HPDE6-E6E7 (cell line): Measurements from ENCODE around the gene ADAMTSL3.
"Not testable (repeated sequence)": the region's sequence is repeated elsewhere in the genome, so short reads cannot be mapped to it uniquely, and the experiment has no call there.

Experiments
- DNase-seq: peaks from one replicate; pipeline ENCODE4 v3.0.0; 2011; ENCODE audit warnings: missing footprints; ENCODE audit errors: extremely low spot score

Gene ADAMTSL3

GRCh38 chr15:83753872-83754493 lies 100.1 kb downstream of the ADAMTSL3 start:
- no peak for DNase-seq

GRCh38 chr15:83757291-83757690 lies 103.4 kb downstream of the ADAMTSL3 start:
- DNase-seq: not testable (repeated sequence)

GRCh38 chr15:83762367-83762766 lies 108.4 kb downstream of the ADAMTSL3 start:
- no peak for DNase-seq

- DNase-seq: no peak
These were observed 110.4 kb downstream of the ADAMTSL3 start for GRCh38 chr15:83764201-83764838.

GRCh38 chr15:83766339-83766738 lies 112.4 kb downstream of the ADAMTSL3 start:
- no peak for DNase-seq

GRCh38 chr15:83767741-83768140 lies 113.8 kb downstream of the ADAMTSL3 start:
- DNase-seq: no peak

GRCh38 chr15:83769411-83769999 lies 115.6 kb downstream of the ADAMTSL3 start:
- no peak for DNase-seq

- no peak for DNase-seq
These were observed 121.8 kb downstream of the ADAMTSL3 start for GRCh38 chr15:83775738-83776137.

GRCh38 chr15:83776986-83777385 lies 123.1 kb downstream of the ADAMTSL3 start:
- no peak for DNase-seq

- DNase-seq: no peak
These were observed 129.3 kb downstream of the ADAMTSL3 start for GRCh38 chr15:83783227-83783626.

GRCh38 chr15:83784975-83785374 lies 131.1 kb downstream of the ADAMTSL3 start:
- no peak for DNase-seq

- no peak for DNase-seq
These were observed 132.4 kb downstream of the ADAMTSL3 start for GRCh38 chr15:83786336-83786735.

- DNase-seq: no peak
These were observed 139.1 kb downstream of the ADAMTSL3 start for GRCh38 chr15:83793069-83793468.

- DNase-seq: no peak
These were observed 140.3 kb downstream of the ADAMTSL3 start for GRCh38 chr15:83794209-83794608.

- DNase-seq: no peak
These were observed 155.4 kb downstream of the ADAMTSL3 start for GRCh38 chr15:83809345-83809744.

GRCh38 chr15:83810110-83810509 lies 156.2 kb downstream of the ADAMTSL3 start:
- DNase-seq: no peak

GRCh38 chr15:83813682-83814081 lies 159.8 kb downstream of the ADAMTSL3 start:
- no peak for DNase-seq

- DNase-seq: no peak
These were observed 161.6 kb downstream of the ADAMTSL3 start for GRCh38 chr15:83815506-83815905.

GRCh38 chr15:83816124-83816883 lies 162.4 kb downstream of the ADAMTSL3 start:
- no peak for DNase-seq

GRCh38 chr15:83818591-83818990 lies 164.7 kb downstream of the ADAMTSL3 start:
- DNase-seq: no peak

GRCh38 chr15:83830381-83830780 lies 176.5 kb downstream of the ADAMTSL3 start:
- no peak for DNase-seq

GRCh38 chr15:83833569-83833968 lies 179.6 kb downstream of the ADAMTSL3 start:
- no peak for DNase-seq

GRCh38 chr15:83835479-83835878 lies 181.6 kb downstream of the ADAMTSL3 start:
- no peak for DNase-seq
